ENCODE data around the gene ZNF311. TPM values are rescaled to one million over a fixed set of nuclear protein-coding genes. Genes with fewer than 3 reads are reported as not detected.
"Not testable (repeated sequence)": the region's sequence is repeated elsewhere in the genome, so short reads cannot be mapped to it uniquely, and the experiment has no call there.

The ZNF311 gene
- polyA plus RNA-seq, 1 donor: 1.6 TPM

DNA sequence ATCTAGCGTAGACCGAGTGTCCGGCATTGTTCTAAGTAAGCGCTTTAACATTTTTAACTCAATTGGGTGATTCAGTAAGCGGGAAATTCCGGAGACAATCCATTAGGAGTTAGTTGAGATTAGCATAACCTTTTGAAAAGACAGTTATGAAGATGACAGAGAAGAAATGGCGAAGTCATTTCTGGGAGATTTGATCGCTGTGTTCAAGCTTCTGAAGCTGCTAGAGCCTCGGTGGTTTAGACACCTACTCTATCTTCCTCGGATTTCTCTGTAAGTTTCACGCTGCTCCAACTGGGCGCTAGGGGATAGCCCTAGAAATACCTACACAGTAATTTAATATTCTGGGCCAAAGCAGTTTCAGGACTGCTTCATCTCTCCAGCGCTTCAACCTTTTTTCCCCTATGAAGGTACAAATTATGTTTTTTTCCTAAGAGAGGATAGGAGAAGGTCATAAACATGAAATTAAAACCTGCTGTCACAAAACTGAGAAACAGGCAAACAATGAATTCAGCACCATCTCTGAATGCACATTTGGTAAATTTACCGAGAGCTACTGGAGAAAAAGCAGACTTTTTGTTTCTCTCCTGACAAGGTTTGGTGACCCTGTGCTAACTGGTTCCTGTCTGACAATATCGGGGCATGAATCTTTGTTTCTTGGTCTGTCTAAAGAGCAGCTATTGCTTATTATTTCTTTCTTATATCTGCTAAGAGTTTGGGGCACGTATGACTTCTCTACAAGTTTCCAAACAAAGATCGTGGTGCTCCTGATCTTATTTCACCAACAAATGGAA lies 22.4 kb downstream of the ZNF311 start:
- DNase-seq (ENCODE audit: low read depth): no peak

DNA sequence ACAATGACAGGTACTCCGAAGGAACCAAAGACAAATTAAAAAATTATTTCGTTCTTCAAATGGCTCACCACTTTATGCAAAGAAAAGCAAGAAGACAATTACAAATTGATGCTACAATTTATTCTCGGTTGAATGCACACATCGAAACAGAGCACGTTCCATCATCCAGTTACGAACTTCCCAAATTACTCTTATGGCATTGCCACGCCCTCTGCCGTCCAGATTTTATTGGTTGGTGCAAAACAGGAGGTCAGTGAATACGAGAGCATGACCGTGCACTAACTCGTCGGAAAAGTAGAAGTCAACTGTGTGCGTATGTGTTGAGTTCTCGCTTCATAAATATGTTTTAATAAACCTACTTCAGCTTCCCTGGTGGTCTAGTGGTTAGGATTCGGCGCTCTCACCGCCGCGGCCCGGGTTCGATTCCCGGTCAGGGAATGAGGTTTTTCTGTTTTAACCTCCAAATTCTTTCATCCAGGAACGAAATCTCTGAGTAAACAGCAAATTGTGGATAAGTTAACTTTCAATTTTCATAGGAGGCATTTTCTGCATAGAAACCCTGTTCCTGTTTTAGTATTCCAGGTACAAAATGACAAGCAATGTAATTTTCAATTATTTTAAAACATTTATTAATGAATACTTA lies 23.2 kb downstream of the ZNF311 start:
- DNase-seq (ENCODE audit: low read depth): peak; percentile 92

DNA sequence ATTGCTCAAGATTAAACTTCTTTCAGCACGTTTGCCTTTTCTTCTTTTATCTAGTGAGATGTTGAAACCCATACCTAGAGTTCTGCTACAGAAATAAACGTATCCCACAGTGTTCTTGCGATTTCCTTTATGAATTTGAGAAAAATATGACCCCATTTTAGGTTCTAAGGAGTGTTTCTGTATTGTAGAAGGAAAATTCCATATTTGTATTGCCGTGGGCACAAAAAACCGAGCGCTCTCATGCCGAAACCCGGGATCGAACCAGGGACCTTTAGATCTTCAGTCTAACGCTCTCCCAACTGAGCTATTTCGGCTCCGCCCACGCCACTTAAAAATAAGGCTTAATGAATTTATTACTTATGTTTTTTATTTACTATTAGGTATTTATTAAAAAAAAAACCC lies 23.7 kb downstream of the ZNF311 start:
- peak; percentile 49 for DNase-seq (ENCODE audit: low read depth)

DNA sequence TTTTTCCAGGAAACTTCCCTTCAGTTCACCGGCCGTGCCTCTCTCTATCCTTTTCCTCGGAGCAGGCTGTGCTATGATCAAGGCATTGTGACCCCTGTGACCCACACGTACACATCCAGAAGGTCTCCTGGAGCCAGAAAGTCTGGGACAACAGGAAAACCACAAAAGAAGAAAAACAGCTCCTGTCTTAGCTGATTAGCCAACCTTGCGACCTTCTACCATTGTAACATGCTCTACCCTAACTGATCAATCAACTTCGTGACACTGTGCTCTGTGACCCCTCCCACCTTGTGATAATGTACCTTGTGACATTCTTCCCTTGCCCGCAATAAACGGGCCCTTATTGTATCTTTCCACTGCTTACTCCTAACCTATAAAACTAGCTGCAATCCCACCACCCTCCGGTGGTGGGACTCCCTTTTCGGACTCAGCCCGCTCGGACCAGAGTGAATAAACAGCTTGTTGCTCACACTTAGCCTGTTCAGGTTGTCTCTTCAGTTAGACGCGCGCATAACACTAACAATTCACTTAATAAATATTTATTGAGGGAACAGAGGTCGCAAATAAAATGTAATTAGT lies 24.2 kb downstream of the ZNF311 start:
- peak; percentile 54 for DNase-seq (ENCODE audit: low read depth)

DNA sequence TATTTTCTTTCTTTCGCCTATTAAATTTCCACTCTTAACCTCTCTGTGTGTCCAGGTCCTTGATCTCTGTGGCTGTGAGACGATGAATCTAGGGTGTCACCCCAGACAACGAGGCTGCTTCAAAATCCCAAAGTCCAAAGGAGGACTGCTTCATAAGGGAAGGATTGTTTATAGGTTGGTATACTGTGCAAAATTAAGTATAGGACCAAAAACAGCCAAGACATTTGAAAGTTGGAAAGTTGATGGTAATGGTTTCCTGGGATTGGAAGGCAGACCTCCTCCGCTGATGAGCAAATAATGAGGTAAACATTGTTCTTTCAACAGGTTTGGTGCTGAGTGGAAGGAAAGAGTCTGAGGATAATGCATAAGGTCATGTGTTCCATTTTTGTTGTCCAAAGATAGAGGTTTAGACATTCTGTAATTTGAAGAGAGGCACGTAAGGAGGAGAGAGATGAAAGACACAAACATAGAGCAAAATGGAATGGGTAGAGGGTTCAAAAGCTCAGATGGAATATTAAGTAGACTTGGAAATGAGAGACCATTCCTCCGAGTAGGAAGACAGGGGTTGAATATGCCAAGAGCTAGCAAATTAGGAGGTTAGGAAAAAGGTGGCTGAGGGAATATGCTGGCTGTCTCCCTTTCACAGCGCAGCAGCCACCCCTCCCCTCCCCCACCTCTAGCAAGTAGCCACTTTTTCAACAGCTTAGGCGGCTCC lies 24.8 kb downstream of the ZNF311 start:
- no peak for DNase-seq (ENCODE audit: low read depth)

DNA sequence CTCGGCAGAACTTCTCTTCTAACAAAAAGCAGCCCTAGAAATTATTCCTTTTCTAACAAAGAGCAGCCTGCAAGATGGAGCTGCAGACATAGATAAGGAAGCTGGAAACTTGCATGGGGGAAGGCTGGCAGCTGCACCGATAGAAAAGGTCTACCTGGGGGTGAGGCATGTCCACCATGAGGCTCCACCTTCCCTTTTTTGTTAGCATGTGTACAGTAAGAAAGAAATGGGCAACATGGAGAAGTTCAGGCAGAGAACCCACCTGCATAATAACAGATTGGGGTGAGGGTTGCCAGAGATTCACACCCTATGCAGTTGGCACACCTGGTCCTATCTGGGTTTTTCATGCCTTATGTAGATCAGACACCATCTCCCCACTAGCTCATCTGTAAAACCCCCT lies 25.4 kb downstream of the ZNF311 start:
- no peak for DNase-seq (ENCODE audit: low read depth)

DNA sequence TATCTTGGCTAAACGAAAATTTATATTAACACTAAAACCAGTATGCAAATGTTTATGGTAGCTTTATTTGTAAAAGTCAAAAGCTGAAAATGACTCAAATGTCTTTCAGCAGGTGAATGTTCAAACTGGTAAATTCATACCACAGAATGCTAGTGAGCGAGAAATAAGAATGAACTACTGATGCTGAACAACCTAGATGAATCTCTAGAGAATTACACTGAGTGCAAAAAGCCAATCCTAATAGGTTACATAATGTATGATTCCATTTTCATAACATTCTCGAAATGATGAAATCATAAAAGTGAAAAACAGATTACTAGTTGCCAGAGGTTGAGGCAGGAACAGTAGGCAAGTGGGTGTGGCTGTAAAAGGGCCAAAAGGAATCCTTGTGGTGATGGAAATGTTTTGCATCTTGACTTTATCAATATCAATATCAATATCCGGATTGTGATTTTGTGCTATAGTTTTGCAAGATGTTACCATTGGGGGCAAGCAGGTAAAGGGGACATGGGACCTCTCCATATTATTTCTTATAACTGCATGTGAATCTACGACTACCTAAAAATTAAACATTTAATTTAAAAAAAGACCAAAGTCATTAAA lies 26.1 kb downstream of the ZNF311 start:
- DNase-seq (ENCODE audit: low read depth): no peak

DNA sequence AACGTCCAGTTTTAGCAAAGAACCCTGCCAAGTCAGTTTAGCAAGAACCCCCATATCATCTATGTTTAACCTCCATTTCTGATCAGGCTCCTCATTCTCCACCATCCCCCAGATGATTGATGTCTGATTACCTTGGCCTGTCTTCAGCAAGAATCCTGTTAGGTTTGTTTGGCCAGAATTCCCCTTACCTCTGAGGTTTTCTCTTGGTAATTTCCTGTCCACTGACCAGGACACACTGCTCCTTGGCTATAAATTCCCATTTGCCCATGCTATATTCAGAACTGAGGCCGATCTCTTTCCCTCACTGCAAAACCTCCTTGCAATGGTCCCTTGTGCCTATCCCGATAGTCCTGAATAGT lies 27.0 kb downstream of the ZNF311 start:
- no peak for DNase-seq (ENCODE audit: low read depth)

DNA sequence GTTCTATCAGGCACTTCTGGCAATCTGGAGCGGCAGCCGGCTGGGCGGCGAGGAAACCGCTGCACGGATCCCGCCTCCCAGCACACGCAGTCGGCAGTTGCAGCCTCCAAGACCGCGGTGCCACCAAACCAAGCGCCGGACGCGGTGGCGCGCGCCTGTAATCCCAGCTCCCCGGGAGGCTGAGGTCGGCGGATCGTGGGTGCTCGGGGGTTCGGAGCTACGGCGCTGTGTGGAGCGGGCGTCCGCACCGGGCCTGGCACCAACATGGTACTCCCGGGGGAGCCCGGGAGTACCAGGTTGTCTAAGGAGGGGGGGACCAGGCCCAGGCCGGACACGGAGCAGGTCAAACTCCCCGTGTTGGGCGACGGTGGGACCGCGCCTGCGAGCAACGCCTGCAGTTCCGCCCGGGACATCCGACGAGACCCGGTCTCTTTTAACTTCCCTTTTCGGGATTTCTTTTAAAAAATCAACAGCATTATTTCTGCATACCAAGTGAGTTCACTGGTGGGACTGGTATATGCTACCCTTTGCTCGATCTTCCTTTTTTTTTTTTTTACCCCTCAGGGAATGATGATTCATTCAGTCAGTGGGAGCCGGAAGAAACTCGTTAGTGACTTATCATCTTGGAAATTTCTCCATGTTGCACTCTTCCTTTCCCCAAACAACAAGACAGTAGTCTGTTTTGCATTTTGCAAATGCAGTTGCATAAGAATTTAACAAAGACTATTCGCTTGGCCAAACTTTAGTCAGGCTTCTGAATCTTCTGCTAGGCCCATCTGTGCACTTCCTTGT lies 27.6 kb downstream of the ZNF311 start:
- DNase-seq (ENCODE audit: low read depth): no peak

DNA sequence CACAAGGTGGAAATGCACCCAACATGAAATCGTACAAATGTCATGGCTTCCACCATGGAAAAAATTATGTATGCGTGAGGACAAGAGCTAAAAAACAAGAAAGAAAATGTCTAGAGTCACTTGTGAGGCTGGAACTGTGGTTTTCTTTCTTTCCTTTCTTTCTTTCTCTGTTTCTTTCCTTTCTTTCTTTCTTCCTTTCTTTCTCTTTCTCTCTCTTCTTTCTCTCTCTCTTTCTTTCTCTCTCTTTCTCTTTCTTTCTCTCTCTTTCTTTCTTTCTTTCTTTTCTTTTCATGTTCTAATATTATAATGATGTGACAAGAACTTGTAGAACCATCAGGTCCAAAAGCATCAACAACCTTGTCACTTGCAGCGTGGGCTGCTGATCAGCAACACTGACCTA lies 28.4 kb downstream of the ZNF311 start:
- DNase-seq (ENCODE audit: low read depth): no peak

DNA sequence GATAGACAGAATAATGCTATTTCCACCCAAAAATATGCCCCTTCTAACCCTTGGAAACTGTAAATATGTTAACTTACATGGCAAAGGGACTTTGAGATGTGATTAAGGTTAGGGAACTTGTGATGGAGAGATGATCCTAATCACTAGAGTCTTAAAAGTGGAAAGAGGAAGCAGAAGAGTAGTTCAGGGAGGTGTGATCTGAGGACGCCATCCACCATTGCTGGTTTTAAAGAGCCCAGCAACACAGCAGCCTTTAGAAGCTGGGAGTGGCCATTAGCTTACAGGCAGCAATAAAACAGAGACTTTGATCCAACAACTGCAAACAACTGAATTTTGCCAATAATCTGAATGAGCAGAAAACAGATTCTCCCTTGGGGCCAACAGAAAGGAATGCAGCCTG lies 30.6 kb downstream of the ZNF311 start:
- DNase-seq (ENCODE audit: low read depth): no peak

DNA sequence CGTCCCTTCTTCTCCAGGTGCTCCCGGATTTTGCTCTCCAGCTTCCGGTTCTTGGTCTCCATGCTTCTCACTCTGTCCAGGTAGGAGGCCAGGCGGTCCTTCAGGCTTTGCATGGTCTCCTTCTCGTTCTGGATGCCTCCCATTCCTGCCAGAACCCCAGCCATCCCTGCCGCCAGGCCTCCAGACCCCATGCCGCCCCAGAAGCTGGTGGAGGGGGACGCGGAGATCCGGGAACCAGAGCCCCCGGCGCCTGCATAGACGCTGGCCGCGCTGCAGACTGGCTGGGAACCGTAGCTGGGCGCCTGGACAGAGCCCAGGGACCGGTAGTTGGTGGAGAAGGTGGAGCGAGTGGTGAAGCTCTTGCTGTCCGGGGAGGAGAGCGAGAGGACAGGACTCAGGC lies 35.1 kb downstream of the ZNF311 start:
- DNase-seq (ENCODE audit: low read depth): not testable (repeated sequence)

DNA sequence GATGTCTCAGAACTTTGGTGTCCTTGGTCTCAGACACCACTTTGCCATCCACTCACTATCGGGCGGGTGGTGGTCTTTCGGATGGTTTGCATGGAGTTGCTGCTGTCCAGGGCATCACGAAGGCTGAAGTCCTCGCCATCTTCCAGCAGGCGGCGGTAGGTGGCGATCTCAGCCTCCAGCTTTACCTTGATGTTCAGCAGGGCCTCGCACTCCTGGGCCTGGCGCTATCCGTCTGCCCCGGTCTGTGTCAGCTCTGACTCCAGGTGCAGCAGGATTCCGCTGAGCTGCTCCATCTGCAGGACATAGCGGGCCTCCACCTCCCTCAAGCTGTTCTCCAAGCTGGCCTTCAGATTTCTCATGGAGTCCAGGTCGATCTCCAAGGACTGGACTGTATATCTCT lies 36.0 kb downstream of the ZNF311 start:
- no peak for DNase-seq (ENCODE audit: low read depth)

DNA sequence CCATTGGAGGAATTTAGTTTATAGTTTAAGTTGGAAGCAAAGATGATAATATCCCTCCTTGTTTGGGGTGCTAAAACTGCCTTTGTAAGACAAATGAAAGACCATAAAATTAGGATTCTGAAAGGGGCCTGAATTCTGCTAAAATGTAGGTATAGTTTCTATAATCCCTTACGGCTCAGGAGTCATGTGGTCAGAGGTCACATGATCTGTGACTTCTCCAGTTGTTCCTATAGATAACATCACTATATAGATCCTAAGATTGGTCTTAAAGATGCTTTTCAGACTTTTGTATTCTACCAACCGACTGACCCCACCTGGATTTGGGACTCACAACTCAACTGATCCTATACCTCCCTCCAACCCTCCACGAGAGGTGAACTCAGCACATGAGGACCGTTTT lies 36.6 kb downstream of the ZNF311 start:
- DNase-seq (ENCODE audit: low read depth): no peak

DNA sequence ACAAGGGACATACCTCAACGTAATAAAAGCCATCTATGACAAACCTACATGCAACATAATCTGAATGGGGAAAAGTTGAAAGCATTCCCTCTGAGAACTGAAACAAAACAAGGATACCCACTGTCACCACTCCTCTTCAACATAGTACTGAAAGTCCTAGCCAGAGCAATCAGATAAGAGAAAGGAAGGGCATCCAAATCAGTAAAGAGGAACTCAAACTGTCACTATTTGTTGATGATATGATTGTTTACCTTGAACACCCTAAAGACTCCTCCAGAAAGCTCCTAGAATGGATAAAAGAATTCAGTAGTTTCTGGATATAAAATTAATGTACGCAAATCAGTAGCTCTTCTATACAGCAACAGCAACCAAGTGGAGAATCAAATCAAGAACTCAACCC lies 39.4 kb downstream of the ZNF311 start:
- DNase-seq (ENCODE audit: low read depth): no peak

DNA sequence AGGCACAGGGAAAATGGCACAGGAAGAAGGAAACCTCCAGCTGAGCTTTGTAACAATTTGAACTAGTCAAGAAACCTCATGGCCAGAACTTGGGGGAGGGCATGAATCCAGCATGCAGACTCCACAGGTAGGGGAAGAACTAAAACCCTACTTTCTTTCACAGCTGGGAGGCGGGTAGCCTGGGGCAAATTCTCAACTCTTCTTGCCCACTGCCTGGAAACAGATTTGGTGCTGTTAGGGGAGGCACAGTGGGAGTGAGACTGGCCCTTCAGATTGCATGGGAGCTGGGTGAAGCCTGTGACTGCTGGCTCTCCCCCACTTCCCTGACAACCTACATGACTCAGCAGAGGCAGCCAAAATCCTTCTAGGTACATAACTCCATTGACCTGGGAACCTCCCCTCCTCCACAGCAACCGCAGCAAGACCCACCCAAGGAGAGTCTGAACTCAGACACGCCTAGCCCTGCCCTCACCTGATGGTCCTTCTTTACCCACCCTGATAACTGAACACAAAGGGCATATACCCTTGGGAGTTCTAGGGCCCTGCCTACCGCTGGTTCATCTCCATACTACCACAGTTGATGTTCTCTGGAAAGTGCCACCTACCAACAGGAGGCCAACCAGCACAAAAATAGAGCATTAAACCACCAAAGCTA lies 44.1 kb downstream of the ZNF311 start:
- no peak for DNase-seq (ENCODE audit: low read depth)

DNA sequence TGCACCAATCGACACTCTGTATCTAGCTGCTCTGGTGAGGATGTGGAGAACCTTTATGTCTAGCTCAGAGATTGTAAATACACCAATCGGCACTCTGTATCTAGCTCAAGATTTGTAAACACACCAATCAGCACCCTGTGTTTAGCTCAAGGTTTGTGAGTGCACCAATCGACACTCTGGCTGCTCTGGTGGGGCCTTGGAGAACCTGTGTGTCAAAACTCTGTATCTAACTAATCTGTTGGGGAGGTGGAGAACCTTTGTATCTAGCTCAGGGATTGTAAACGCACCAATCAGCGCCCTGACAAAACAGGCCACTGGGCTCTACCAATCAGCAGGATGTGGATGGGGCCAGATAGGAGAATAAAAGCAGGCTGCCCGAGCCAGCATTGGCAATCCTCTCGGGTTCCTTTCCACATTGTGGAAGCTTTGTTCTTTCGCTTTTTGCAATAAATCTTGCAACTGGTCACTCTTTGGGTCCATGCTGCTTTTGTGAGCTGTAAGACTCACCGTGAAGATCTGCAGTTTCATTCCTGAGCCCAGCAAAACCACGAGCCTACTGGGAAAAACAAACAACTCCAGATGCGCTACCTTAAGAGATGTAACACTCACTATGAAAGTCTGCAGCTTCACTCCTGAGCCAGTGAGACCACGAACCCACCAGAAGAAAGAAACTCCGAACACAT lies 46.4 kb downstream of the ZNF311 start:
- DNase-seq (ENCODE audit: low read depth): not testable (repeated sequence)

DNA sequence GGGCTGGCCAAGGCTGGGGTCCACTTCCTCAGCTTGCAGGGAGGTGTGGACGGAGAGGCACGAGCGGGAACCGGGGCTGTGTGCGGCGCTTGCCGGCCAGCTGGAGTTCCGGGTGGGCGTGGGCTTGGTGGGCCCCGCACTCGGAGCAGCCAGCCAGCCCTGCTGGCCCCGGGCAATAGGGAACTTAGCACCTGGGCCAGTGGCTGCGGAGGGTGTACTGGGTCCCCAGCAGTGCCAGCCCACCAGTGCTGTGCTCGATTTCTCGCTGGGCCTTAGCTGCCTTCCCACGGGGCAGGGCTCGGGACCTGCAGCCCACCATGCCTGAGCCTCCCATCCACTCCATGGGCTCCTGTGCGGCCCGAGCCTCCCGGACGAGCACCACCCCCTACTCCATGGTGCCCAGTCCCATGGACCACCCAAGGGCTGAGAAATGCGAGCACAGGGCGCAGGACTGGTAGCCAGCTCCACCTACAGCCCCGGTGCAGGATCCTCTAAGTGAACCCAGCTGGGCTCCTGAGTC lies 47.3 kb downstream of the ZNF311 start:
- DNase-seq (ENCODE audit: low read depth): not testable (repeated sequence)

DNA sequence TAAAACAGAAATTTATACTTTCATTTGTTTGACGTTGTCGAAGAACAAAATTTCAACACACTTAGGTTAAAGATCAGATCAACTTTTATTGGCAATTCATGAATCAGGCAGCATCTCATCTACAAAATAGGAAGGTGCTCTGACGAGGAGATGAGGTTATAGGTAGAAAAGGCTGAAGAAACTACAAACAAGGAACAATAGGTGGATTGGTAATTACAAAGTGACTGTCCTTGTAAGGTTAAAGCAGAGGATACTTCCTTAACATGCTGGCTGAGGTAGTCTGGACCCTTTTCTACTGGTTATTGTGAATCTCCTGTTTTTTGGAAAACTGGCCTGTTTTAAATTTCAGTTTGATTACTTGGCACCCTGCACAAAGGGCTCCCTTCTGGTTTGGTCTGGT lies 48.8 kb downstream of the ZNF311 start:
- DNase-seq (ENCODE audit: low read depth): no peak
